GM12891 (cell line): ENCODE data around the gene ITGA4.

Experiments
- PAX5 ChIP-seq: IDR thresholded peaks from 2 replicates; pipeline ENCODE4 v1.6.1; 2011; ENCODE audit warnings: low read length, moderate library complexity, mild to moderate bottlenecking; ENCODE audit not compliant: insufficient read depth, severe bottlenecking
- POLR2A ChIP-seq: IDR thresholded peaks from 2 replicates; pipeline ENCODE4 v1.6.1; 2011; ENCODE audit warnings: low read depth, low read length, control low read depth
- POLR2AphosphoS5 ChIP-seq: IDR thresholded peaks from 2 replicates; pipeline ENCODE4 v1.6.1; 2011; ENCODE audit warnings: low read depth, low read length, control low read depth
- SPI1 ChIP-seq: IDR thresholded peaks from 2 replicates; pipeline ENCODE4 v1.6.1; 2011; ENCODE audit warnings: low read depth, low read length, control low read depth
- TAF1 ChIP-seq: IDR thresholded peaks from 2 replicates; pipeline ENCODE4 v1.6.1; 2011; ENCODE audit warnings: low read depth, low read length, control low read depth

DNA sequence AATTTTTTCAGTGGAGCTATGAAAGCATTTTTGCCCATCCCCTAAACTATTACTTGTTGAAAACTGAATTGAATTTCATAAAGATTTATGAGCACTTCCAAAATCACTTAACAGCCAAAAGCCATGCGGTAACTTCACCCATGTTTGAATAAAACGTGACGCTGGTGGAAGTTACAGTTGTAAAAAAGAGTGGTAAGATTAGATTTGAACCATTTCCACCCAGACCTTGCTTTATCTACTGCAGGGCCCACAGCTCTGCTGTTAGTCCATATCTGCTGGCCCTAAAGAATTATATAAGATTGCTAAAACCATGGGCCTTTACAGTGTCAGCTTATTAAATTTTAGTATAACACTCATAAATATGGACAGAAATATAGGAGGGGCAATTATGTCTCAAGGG, 15.5 kb upstream of the ITGA4 start:
- TF ChIP-seq POLR2A (no peak), TAF1 (no peak), POLR2AphosphoS5 (no peak), SPI1 (no peak), PAX5 (no peak)
